ENCODE data around the gene CHCHD4.
A peak's percentile ranks its signal among the peaks of the same experiment; 100 is the strongest.

CHCHD4 gene

DNA sequence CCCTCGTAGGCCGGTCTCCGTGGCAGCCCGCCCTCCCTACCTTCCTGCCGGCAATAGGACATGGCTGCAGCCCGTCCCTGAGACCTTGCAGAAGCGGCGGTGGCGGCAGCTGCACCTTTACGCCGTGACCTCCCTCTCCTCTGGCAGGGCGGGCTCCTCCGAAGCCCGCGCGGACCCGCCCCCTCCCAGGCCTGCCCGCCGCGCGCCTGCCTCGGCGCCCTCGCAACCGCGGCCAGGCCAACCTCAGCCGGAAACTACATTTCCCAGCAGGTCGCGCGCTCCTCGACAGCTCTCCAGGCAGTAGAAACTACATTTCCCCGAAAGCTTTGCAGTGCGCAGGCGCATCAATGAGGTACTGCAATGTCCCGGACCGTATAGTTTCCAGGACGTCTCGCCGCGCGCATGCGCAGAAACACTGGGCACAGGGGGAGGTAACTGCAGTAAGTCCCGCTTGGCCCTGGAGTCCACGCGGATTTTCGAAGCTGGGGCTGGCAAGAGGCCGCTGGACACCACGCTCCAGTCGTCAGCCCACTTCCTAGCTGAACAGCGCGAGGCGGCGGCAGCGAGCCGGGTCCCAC, at the start of gene CHCHD4, which contains the start of gene TMEM43:
CHCHD4 (minus strand) TSS at position 256 of the 578 bp plus-strand sequence; CDS start at position 62, 194 bp downstream.
TMEM43 (plus strand) TSS at position 438 of the 578 bp plus-strand sequence. CDS start 142 bp downstream, outside the sequence.
- H3K27me3 ChIP-seq (ENCODE audit: control insufficient read depth in 1 of 2, insufficient read depth in 2 of 2, low read length in 2 of 2) = no peaks in the 10 kb centered on the region
- H3K4me3 ChIP-seq (ENCODE audit: low read length in 2 of 2) = peak within 1 kb of the TSS; percentile 74 to 98
- peak within 1 kb of the TSS; percentile 89 to 96 for H3K9ac ChIP-seq (ENCODE audit: low read length in 2 of 2)
- no peaks in the 10 kb centered on the region for H3K9me3 ChIP-seq (ENCODE audit: control insufficient read depth in 2 of 2, low read length in 2 of 2)
- peak within 1 kb of the TSS; percentile 92 for H3K27ac ChIP-seq (ENCODE audit: low read length)
- peaks cover 35% of the 10 kb centered on the region for H3K4me1 ChIP-seq (ENCODE audit: control insufficient read depth, insufficient read depth, low read length)
- peaks cover 11 to 32% of the 10 kb centered on the region in 2 donors for H3K36me3 ChIP-seq (ENCODE audit: control insufficient read depth in 2 of 2, insufficient read depth in 2 of 2, low read length in 2 of 2)

DNA sequence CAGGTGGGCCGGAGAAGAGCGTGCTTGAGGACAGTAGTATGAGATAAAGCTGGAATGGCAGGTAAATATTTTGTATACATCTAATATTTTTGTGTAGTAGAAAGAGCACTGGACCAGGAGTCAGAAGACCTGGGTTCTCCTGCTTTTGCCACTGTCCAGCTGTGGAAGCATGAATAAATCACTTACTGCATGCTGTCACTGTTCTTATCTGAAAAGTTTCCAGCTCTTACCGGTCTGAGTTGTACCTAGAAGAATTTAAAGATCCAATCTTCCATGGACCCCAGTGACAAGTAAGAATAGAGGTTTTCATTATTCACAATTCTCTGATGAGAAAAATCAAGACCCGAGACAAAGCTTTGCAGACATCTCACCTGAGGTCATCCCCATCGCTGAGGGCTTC, 47.8 kb upstream of the CHCHD4 start:
- Histone ChIP-seq H3K4me3 (ENCODE audit: low read length in 2 of 2) (no peak overlapping the region), H3K4me1 (ENCODE audit: control insufficient read depth, insufficient read depth, low read length) (peaks cover 12% of the 10 kb centered on the region), H3K9ac (ENCODE audit: low read length in 2 of 2) (no peak overlapping the region), H3K27me3 (ENCODE audit: control insufficient read depth in 1 of 2, insufficient read depth in 2 of 2, low read length in 2 of 2) (no peaks in the 10 kb centered on the region), H3K36me3 (ENCODE audit: control insufficient read depth in 2 of 2, insufficient read depth in 2 of 2, low read length in 2 of 2) (peaks cover 31 to 47% of the 10 kb centered on the region in 2 donors), H3K27ac (ENCODE audit: low read length) (no peak overlapping the region), H3K9me3 (ENCODE audit: control insufficient read depth in 2 of 2, low read length in 2 of 2) (no peaks in the 10 kb centered on the region)

DNA sequence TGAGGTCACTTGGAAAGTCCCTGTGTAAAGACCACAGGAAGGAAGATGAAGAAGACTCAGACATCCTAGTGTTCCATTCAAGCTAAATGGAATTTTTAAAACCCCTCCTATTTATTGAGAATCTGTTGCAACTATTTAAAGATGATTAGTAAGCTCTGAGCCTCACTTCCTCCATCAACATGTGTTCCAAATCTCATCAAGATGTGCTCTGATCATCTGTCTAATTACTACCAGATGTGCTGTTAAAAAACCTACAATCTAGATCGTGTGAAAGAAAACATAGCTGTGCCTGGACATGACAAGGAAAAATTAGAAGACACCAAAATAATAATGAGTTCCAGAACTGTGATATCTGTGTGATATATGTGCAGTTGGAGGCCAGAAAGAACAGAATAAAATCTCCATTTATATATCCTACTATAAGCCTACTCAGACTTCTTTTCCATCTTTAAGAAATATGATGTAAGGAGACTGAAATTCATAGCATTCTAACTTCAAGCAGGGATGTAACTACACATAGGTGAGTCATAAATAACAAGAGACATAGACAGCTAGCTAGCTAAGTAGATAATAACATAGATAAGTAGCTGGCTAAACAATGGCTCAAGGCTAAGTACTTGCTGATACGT, 46.0 kb upstream of the CHCHD4 start:
- Histone ChIP-seq H3K9me3 (ENCODE audit: control insufficient read depth in 2 of 2, low read length in 2 of 2) (no peaks in the 10 kb centered on the region), H3K4me1 (ENCODE audit: control insufficient read depth, insufficient read depth, low read length) (no peaks in the 10 kb centered on the region), H3K9ac (ENCODE audit: low read length in 2 of 2) (no peak overlapping the region), H3K36me3 (ENCODE audit: control insufficient read depth in 2 of 2, insufficient read depth in 2 of 2, low read length in 2 of 2) (peaks cover 46 to 63% of the 10 kb centered on the region in 2 donors), H3K27ac (ENCODE audit: low read length) (no peak overlapping the region), H3K27me3 (ENCODE audit: control insufficient read depth in 1 of 2, insufficient read depth in 2 of 2, low read length in 2 of 2) (no peaks in the 10 kb centered on the region), H3K4me3 (ENCODE audit: low read length in 2 of 2) (no peak overlapping the region)

DNA sequence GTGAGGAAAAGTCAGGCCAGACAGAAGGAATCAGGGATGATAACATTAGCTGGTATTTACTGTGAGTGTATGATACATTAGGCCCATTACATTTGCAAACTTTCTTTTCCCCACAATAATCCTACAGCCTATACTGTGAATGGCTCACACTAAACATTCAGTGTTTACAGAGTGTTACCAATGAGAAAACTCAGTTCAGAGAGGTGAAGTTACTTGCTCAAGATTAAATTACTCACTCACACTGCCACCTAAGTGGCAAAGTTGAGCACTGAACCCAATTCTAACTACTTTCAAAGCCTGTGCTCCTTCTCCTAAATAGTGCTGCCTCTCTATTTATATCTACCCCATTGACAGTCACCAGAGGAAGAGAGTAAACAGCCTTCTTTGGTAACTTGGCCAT, 45.2 kb upstream of the CHCHD4 start:
- Histone ChIP-seq H3K9me3 (ENCODE audit: control insufficient read depth in 2 of 2, low read length in 2 of 2) (no peaks in the 10 kb centered on the region), H3K9ac (ENCODE audit: low read length in 2 of 2) (no peak overlapping the region), H3K36me3 (ENCODE audit: control insufficient read depth in 2 of 2, insufficient read depth in 2 of 2, low read length in 2 of 2) (peaks cover 53 to 71% of the 10 kb centered on the region in 2 donors), H3K27me3 (ENCODE audit: control insufficient read depth in 1 of 2, insufficient read depth in 2 of 2, low read length in 2 of 2) (no peaks in the 10 kb centered on the region), H3K4me1 (ENCODE audit: control insufficient read depth, insufficient read depth, low read length) (no peaks in the 10 kb centered on the region), H3K27ac (ENCODE audit: low read length) (no peak overlapping the region), H3K4me3 (ENCODE audit: low read length in 2 of 2) (no peak overlapping the region)

DNA sequence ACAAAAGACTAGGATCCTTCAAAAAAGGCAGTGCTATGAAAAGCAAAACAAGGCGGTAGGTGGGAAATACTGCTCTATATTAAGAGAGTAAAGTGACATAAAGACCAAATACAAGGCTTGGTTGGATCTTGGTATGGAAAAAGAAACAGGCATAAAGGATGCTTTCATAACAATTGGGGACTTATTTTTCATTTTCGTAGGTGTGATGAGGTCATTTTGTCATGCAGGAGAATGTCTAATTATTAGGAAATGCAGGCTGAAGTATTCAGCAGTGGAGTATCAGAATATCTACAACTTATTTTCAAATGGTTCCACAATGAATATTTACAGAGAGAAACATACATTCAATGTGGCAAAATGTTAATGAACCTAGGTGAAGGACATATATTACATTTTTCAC, 44.8 kb upstream of the CHCHD4 start:
- H3K27me3 ChIP-seq (ENCODE audit: control insufficient read depth in 1 of 2, insufficient read depth in 2 of 2, low read length in 2 of 2) = no peaks in the 10 kb centered on the region
- H3K27ac ChIP-seq (ENCODE audit: low read length) = no peak overlapping the region
- no peak overlapping the region for H3K9ac ChIP-seq (ENCODE audit: low read length in 2 of 2)
- no peak overlapping the region for H3K4me3 ChIP-seq (ENCODE audit: low read length in 2 of 2)
- peaks cover 58 to 75% of the 10 kb centered on the region in 2 donors for H3K36me3 ChIP-seq (ENCODE audit: control insufficient read depth in 2 of 2, insufficient read depth in 2 of 2, low read length in 2 of 2)
- H3K9me3 ChIP-seq (ENCODE audit: control insufficient read depth in 2 of 2, low read length in 2 of 2) = no peaks in the 10 kb centered on the region
- no peaks in the 10 kb centered on the region for H3K4me1 ChIP-seq (ENCODE audit: control insufficient read depth, insufficient read depth, low read length)

DNA sequence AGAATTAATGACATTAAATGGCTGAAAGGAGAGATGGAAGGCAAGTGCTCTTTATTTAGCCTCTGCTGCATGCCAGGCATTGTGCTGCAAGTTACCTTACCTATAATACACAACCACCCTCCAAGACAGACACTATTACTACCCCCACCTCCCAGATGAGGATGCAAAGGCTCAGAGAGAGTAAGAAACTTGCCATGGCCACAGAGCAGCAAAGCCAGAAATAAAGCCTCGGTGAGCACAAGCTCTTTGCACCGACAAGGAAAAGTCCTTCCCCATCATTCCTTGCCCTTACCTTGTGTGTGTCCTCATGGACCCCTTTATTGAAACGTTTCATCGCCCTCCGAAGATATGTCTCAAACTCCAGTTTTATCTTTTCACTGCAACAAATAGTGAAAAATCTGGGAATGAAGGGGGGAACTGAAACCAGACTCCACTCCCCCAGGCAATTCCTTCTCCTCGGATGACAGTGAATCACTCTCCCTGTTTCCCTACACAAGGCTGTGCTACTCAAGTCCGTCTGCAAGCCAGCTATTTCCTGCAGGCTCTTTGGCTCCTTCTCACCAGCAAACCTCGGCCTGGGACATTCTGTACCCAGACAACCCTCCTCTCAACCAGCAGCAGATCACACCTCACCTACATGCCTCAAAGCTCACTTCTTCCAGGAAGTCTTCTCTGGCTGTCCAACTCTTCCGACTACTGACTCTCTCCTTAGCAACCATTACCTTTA, 42.4 kb upstream of the CHCHD4 start:
- no peaks in the 10 kb centered on the region for H3K27me3 ChIP-seq (ENCODE audit: control insufficient read depth in 1 of 2, insufficient read depth in 2 of 2, low read length in 2 of 2)
- no peak overlapping the region for H3K4me3 ChIP-seq (ENCODE audit: low read length in 2 of 2)
- no peak overlapping the region for H3K9ac ChIP-seq (ENCODE audit: low read length in 2 of 2)
- H3K9me3 ChIP-seq (ENCODE audit: control insufficient read depth in 2 of 2, low read length in 2 of 2) = no peaks in the 10 kb centered on the region
- no peaks in the 10 kb centered on the region for H3K4me1 ChIP-seq (ENCODE audit: control insufficient read depth, insufficient read depth, low read length)
- H3K36me3 ChIP-seq (ENCODE audit: control insufficient read depth in 2 of 2, insufficient read depth in 2 of 2, low read length in 2 of 2) = peaks cover 73 to 94% of the 10 kb centered on the region in 2 donors
- H3K27ac ChIP-seq (ENCODE audit: low read length) = no peak overlapping the region

DNA sequence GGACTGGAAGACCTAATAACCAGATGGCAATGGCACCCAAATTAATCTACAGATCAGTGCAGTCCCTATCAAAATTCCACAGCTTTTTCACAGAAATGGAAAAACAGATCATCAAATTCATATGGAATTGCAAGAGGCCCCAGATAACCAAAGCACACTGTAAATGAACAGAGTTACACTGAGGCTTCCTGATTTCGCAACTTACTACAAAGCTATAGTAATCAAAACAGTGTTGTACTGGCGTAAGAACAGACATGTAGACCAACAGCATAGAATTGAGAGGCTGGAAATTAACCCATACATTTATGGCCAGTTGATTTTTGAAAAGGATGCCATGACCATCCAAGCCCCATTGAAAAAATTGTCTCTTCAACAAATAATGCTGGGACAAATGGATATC, 37.5 kb upstream of the CHCHD4 start:
- H3K36me3 ChIP-seq (ENCODE audit: control insufficient read depth in 2 of 2, insufficient read depth in 2 of 2, low read length in 2 of 2) = peaks cover 80 to 89% of the 10 kb centered on the region in 2 donors
- no peaks in the 10 kb centered on the region for H3K9me3 ChIP-seq (ENCODE audit: control insufficient read depth in 2 of 2, low read length in 2 of 2)
- no peak overlapping the region for H3K4me3 ChIP-seq (ENCODE audit: low read length in 2 of 2)
- no peaks in the 10 kb centered on the region for H3K27me3 ChIP-seq (ENCODE audit: control insufficient read depth in 1 of 2, insufficient read depth in 2 of 2, low read length in 2 of 2)
- H3K4me1 ChIP-seq (ENCODE audit: control insufficient read depth, insufficient read depth, low read length) = no peaks in the 10 kb centered on the region
- no peak overlapping the region for H3K27ac ChIP-seq (ENCODE audit: low read length)
- H3K9ac ChIP-seq (ENCODE audit: low read length in 2 of 2) = no peak overlapping the region

DNA sequence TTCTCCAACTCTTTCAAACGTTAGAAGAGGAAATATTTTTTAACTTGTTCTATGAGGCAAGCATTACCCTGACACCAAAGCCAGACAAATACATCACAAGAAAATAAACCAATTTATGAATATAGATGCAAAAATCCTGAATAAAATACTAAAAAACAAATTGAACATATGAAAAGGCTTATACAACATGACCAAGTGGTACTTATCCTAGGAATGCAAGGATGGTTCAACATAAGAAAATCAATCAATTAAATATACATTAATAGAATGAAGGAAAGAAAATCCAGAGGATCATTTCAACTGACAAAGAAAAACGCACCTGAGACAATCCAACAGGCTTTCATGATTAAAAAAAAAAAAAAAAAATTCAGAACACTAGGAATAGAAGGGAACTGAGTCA, 36.6 kb upstream of the CHCHD4 start:
- no peak overlapping the region for H3K9ac ChIP-seq (ENCODE audit: low read length in 2 of 2)
- H3K36me3 ChIP-seq (ENCODE audit: control insufficient read depth in 2 of 2, insufficient read depth in 2 of 2, low read length in 2 of 2) = peaks cover 81 to 88% of the 10 kb centered on the region in 2 donors
- no peaks in the 10 kb centered on the region for H3K27me3 ChIP-seq (ENCODE audit: control insufficient read depth in 1 of 2, insufficient read depth in 2 of 2, low read length in 2 of 2)
- H3K9me3 ChIP-seq (ENCODE audit: control insufficient read depth in 2 of 2, low read length in 2 of 2) = no peaks in the 10 kb centered on the region
- no peak overlapping the region for H3K4me3 ChIP-seq (ENCODE audit: low read length in 2 of 2)
- no peaks in the 10 kb centered on the region for H3K4me1 ChIP-seq (ENCODE audit: control insufficient read depth, insufficient read depth, low read length)
- no peak overlapping the region for H3K27ac ChIP-seq (ENCODE audit: low read length)

DNA sequence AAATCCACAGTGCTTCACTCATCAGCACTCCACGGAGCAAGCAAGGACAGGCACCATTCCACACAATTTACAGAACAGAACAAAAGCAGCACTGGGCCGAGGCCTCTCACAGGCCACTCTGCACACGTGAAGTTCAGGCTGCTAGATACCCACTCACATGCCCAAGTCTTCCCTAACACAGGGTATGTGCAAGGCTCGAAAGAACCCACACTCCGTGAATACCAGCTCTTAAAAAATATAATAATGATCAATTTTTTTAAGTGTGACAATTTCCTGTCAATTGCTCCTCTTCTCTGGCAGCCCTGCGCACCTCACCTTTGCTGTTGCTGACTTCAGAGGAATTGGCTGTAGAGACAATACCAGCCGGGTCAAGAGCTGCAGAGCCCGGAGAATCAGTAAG, 34.8 kb upstream of the CHCHD4 start:
- Histone ChIP-seq H3K4me3 (ENCODE audit: low read length in 2 of 2) (no peak overlapping the region), H3K36me3 (ENCODE audit: control insufficient read depth in 2 of 2, insufficient read depth in 2 of 2, low read length in 2 of 2) (peaks cover 69 to 76% of the 10 kb centered on the region in 2 donors), H3K27ac (ENCODE audit: low read length) (no peak overlapping the region), H3K27me3 (ENCODE audit: control insufficient read depth in 1 of 2, insufficient read depth in 2 of 2, low read length in 2 of 2) (no peaks in the 10 kb centered on the region), H3K9ac (ENCODE audit: low read length in 2 of 2) (no peak overlapping the region), H3K9me3 (ENCODE audit: control insufficient read depth in 2 of 2, low read length in 2 of 2) (no peaks in the 10 kb centered on the region), H3K4me1 (ENCODE audit: control insufficient read depth, insufficient read depth, low read length) (no peaks in the 10 kb centered on the region)

DNA sequence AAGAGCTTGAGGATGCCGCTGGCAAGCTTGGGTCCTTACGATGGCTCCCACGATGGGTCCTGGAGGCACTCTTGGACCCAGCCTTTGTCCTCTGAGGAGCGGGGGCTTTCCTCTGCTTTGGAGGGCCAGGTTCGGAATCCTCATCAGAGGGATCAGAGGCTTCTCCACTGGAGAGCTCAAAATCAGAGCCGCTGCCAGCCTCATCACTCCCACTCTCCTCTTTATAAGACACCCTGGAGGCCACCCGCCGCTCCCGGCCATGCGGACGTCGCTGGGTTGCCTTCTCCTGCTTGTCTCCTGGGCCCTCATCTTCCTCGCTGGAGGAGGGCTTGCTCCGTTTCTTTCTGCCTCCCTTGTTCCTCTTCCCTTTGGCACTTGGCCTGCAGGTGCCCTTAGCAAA, 33.7 kb upstream of the CHCHD4 start:
- no peaks in the 10 kb centered on the region for H3K4me1 ChIP-seq (ENCODE audit: control insufficient read depth, insufficient read depth, low read length)
- no peak overlapping the region for H3K27ac ChIP-seq (ENCODE audit: low read length)
- no peak overlapping the region for H3K9ac ChIP-seq (ENCODE audit: low read length in 2 of 2)
- no peak overlapping the region for H3K4me3 ChIP-seq (ENCODE audit: low read length in 2 of 2)
- peaks cover 71 to 76% of the 10 kb centered on the region in 2 donors for H3K36me3 ChIP-seq (ENCODE audit: control insufficient read depth in 2 of 2, insufficient read depth in 2 of 2, low read length in 2 of 2)
- no peaks in the 10 kb centered on the region for H3K27me3 ChIP-seq (ENCODE audit: control insufficient read depth in 1 of 2, insufficient read depth in 2 of 2, low read length in 2 of 2)
- H3K9me3 ChIP-seq (ENCODE audit: control insufficient read depth in 2 of 2, low read length in 2 of 2) = no peaks in the 10 kb centered on the region

All from stomach smooth muscle (tissue), 2 donors.